NCI-H345 treated with DMSO at 0.1 percent for 48 hours (cell line): Measurements from ENCODE around the gene PBX4.

Experiments
- DNase-seq: peaks from one replicate; lab custom pipeline; 2025; ENCODE audit not compliant: unreplicated experiment; lab: John Stamatoyannopoulos, UW

PBX4 gene

GRCh38 chr19:19649580-19649995, 31.1 kb upstream of the PBX4 start:
- no peak for DNase-seq

DNA sequence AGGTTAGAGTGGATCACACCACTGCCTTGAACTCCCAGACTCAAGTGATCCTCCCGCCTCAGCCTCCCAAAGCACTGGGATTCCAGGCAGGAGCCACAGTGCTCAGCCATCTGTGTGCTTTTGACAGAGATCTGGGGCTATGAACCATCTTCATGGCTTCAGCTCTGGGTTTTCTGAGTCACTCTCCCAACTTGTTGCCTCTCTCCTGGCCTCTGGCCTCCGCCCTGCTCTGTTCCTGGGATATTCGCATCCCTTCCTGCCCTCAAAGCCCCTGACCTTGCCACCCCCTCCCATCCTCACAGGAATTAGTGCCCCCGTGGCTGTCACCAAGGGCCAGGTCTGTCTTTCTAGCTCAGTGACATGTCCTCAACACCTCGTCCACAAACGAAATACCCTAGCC, 30.7 kb upstream of the PBX4 start:
- DNase-seq = no peak

DNA sequence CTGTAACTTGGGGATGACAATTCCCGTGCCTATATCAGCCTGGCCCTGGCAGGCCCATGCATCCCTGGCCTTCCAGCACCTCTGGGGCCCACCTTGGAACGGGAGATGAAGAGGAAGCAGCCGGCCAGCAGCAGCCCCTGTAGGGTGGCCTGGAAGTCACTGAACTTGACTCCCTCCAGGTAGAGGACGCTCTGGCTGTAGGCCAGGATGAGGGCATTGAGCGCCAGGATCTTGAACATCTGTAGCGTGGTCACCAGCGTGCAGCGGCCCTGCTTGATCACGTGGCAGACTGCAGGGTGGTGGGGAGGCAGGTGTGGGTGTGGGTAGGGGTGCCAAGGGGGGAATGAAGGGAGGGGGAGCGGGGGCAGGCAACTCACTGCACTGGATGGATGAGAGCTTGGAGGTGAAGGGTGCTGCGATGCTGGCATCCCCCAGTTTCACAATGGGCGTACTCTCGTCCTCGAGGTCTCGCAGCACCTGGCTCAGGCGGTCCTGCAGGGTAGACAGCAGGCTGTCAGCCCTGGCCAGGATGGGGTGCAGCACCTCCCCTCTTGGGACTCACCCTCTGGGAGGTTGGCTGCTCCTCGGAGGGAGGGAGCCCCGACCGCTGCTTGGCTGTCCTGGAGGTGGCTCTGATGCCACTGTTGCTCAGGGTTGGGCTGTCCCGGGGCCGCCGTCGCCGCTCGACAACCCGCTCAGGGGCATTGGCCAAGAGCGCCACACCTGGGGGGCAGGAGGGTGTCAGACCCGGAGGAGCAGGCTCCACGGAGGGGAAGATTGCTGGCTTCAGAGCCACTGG, 28.7 kb upstream of the PBX4 start:
- no peak for DNase-seq

DNA sequence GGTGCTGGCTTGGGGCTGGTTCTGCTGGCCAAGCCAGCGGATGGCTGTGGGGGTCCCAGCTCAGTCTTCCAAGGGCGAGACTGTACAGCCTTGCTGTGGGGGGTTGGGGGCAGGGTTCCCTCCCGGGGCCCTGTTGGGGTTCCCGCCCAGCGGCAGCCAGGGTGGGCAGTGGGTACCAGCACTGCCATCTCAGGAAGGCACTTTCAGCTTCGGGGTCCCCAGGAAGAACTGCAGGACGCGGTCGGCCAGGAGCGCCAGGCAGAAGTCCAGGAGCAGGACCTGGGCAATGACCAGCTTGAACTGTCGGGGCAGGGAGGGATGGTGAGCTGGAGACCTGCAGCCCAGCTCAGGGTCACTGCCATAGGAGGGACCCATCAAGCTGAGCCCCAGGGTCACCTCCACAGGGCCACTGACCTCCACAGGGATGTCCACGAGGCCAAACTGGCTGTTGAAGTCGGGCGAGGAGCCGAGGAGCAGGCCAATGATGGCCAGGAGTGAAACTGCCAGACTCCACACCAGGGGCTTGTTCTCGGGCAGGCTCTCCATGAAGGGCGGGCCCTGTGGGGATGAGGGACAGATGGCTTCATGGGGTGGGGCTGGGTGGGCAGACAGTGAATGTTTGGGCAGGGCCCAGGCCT, 26.9 kb upstream of the PBX4 start:
- DNase-seq = no peak

- DNase-seq = no peak
These were observed 25.5 kb upstream of the PBX4 start for GRCh38 chr19:19644054-19644388.

GRCh38 chr19:19643158-19644053, 24.9 kb upstream of the PBX4 start, which contains the start of gene GMIP:
TSS of gene GMIP (minus strand) at chr19:19643657. CDS start at chr19:19643529, 128 bp downstream.
- peak; percentile 45 for DNase-seq

DNA sequence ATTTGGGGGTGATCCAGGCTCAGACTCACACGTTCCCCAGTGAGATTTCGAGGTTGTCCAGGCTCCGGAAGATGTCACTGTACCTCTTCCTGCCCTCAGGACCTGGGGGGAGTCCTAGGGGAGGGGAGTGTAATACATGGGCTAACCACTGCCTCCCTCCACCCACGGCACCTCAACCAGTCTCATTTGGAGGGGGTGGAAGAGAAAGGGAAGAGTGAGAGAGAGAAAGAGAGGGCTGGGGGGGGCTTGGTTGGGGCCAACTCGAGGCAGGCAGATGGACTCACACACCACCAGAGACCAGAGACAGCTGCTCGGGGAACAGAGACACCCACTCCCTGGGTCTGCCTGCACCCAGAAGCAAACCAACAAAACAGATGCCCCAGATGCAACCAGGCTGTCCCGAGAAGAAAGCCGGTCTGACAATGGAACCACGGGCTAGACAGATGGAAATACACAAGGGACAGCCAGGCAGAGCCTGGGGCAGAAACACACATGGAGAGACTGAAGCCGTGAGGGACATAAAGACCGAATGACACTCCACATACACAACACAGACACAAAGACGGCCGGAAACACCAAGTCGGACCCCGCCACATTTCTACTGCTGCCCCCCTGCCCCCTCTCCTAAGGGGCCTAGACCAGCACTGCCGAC, 24.1 kb upstream of the PBX4 start:
- DNase-seq = no peak

- no peak for DNase-seq
These were observed 19.2 kb upstream of the PBX4 start for GRCh38 chr19:19637523-19638251.

GRCh38 chr19:19637186-19637522, 18.7 kb upstream of the PBX4 start:
- no peak for DNase-seq

- no peak for DNase-seq
These were observed 18.2 kb upstream of the PBX4 start for GRCh38 chr19:19636573-19637185.

DNA sequence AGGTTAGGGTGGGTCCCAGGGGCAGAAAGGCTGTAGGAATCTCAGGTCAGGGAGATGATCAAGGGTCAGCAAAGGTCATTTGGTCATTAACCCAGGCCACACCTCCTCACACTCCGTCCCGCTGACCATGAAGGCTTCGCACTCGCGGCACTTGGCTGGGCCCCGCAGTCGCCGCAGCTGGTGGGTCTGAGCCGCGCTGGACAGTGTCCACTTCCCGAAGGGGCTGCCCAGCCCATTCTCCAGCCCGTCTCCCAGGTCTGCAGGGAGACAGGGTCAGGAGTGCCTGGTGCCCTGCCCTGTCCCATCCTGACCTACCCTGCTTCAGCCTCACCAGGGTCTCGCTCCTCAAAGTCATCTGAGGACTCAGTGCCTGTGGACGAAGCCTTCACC, 16.8 kb upstream of the PBX4 start:
- DNase-seq = no peak

GRCh38 chr19:19634516-19635312, 16.2 kb upstream of the PBX4 start:
- no peak for DNase-seq

DNA sequence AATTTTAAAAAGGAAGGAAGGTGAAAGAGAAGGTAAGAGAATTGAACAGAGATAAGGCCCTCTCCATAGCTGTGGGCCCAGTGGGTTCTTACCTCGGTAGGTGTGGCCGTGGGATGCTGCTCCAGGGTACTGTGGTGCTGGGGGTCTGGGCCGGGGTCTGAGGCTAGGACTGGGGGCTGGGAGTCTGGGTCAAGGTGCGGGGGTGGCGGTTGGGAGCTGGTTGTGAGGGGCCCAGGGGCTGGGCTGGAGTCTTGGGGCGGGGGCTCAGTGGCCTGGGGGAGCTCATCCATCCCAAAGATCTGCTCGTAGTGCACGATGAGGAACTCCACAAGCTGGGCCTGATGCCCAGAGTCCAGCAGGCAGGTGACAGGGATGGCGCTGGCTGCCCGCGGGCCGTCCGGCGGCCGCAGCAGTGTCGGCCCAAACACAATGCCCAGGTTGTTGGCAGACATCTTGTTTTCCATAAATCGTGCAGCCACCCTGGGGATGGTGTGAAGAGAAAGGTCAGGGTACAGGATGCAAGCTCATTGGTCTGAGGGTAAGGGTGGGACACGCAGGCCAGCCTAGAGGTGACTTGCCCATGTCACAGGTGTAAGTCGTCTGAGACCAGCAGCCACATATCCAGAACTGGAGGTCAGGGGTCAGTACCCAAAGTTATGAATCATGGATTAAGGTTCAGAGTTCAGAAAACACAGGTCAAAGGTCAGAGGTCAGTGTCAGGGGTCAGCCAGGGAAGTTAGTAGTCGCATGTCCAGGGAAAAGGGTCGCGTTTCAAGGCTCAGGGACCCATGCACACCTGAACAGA, 15.4 kb upstream of the PBX4 start:
- DNase-seq = no peak

- no peak for DNase-seq
These were observed 14.2 kb upstream of the PBX4 start for GRCh38 chr19:19632661-19633060.

GRCh38 chr19:19631346-19631745, 12.9 kb upstream of the PBX4 start:
- DNase-seq = no peak

GRCh38 chr19:19630426-19630825, 11.9 kb upstream of the PBX4 start:
- DNase-seq = no peak

- DNase-seq = no peak
These were observed 11.6 kb upstream of the PBX4 start for GRCh38 chr19:19630062-19630414.

- DNase-seq = peak; percentile 51
These were observed 10.1 kb upstream of the PBX4 start for GRCh38 chr19:19628501-19629134.
